ENCODE results near the gene ZDHHC24. TPM values are rescaled to one million over a fixed set of nuclear protein-coding genes. Genes with fewer than 3 reads are reported as not detected.
A peak's percentile ranks its signal among the peaks of the same experiment; 100 is the strongest.

Gene ZDHHC24
- total and polyA plus RNA-seq, 4 donors = 4.1 to 14.7 (median 9.3) TPM

GRCh38 chr11:66478729-66479393 is 67.0 kb downstream of the ZDHHC24 start:
- Histone ChIP-seq H3K4me3 (ENCODE audit: low read length in 2 of 2) (peak overlapping the region; percentile 56 to 76), H3K36me3 (ENCODE audit: control insufficient read depth in 1 of 2, insufficient read depth in 2 of 2, low read length in 1 of 2) (no peaks in the 10 kb centered on the region), H3K27ac (ENCODE audit: low read depth in 1 of 2, low read length in 2 of 2) (peak overlapping the region in 1 of 2 donors; percentile 86), H3K4me1 (ENCODE audit: control insufficient read depth in 1 of 2, insufficient read depth in 2 of 2, low read length in 2 of 2) (no peaks in the 10 kb centered on the region), H3K27me3 (ENCODE audit: control insufficient read depth in 1 of 2, insufficient read depth in 2 of 2, low read length in 1 of 2) (no peaks in the 10 kb centered on the region), H3K9me3 (ENCODE audit: control insufficient read depth, low read length) (no peaks in the 10 kb centered on the region)
- DNase-seq (no peak), ATAC-seq (ENCODE audit: low FRiP score) (no peak)
- intact Hi-C loops (cut with DNase I) = no loop called here
- WGBS, 2 donors = 48% methylated on average over 8 of the region's 8 CpGs

- no peaks in the 10 kb centered on the region for H3K4me1 ChIP-seq (ENCODE audit: control insufficient read depth in 1 of 2, insufficient read depth in 2 of 2, low read length in 2 of 2)
- WGBS, 2 donors = 83 to 85% methylated on average over 11 of the region's 11 CpGs
- no peak overlapping the region for H3K27ac ChIP-seq (ENCODE audit: low read depth in 1 of 2, low read length in 2 of 2)
- H3K4me3 ChIP-seq (ENCODE audit: low read length in 2 of 2) = no peak overlapping the region
- H3K27me3 ChIP-seq (ENCODE audit: control insufficient read depth in 1 of 2, insufficient read depth in 2 of 2, low read length in 1 of 2) = no peaks in the 10 kb centered on the region
- ATAC-seq (ENCODE audit: low FRiP score) (no peak), DNase-seq (peak in 1 of 2 donors; percentile 38)
- intact Hi-C loops (cut with DNase I) = no loop called here
- H3K9me3 ChIP-seq (ENCODE audit: control insufficient read depth, low read length) = no peaks in the 10 kb centered on the region
- H3K36me3 ChIP-seq (ENCODE audit: control insufficient read depth in 1 of 2, insufficient read depth in 2 of 2, low read length in 1 of 2) = no peaks in the 10 kb centered on the region
Observed at GRCh38 chr11:66477263-66478201, 68.3 kb downstream of the ZDHHC24 start.

DNA sequence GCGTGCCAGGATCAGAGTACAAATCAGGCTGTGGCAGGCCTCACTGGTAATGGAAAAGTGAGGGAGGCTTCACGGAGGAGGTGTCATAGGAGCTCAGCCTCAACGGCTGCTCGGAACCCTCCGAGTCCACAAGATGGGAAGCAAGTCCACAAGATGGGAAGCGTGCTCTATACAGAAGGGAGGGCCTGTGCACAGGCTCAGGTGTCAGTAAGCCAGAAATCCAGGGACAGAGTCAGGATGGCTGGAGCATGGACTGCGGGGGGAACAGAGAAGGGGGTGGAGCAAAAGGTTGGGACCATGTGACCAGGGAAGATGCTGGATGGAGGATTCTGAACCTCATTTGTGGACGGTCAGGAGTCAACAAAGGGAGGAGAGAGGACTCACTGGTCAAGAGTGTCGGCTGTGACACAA is 69.0 kb downstream of the ZDHHC24 start:
- 58 to 61% methylated on average over 9 of the region's 9 CpGs for WGBS, 2 donors
- ATAC-seq (ENCODE audit: low FRiP score) (no peak), DNase-seq (no peak)
- no peaks in the 10 kb centered on the region for H3K36me3 ChIP-seq (ENCODE audit: control insufficient read depth in 1 of 2, insufficient read depth in 2 of 2, low read length in 1 of 2)
- H3K4me1 ChIP-seq (ENCODE audit: control insufficient read depth in 1 of 2, insufficient read depth in 2 of 2, low read length in 2 of 2) = no peaks in the 10 kb centered on the region
- no peak overlapping the region for H3K27ac ChIP-seq (ENCODE audit: low read depth in 1 of 2, low read length in 2 of 2)
- H3K4me3 ChIP-seq (ENCODE audit: low read length in 2 of 2) = no peak overlapping the region
- no peaks in the 10 kb centered on the region for H3K9me3 ChIP-seq (ENCODE audit: control insufficient read depth, low read length)
- no peaks in the 10 kb centered on the region for H3K27me3 ChIP-seq (ENCODE audit: control insufficient read depth in 1 of 2, insufficient read depth in 2 of 2, low read length in 1 of 2)
- intact Hi-C loops (cut with DNase I) = no loop called here

- Histone ChIP-seq H3K27ac (ENCODE audit: low read depth in 1 of 2, low read length in 2 of 2) (no peak overlapping the region), H3K27me3 (ENCODE audit: control insufficient read depth in 1 of 2, insufficient read depth in 2 of 2, low read length in 1 of 2) (no peaks in the 10 kb centered on the region), H3K36me3 (ENCODE audit: control insufficient read depth in 1 of 2, insufficient read depth in 2 of 2, low read length in 1 of 2) (no peaks in the 10 kb centered on the region), H3K4me3 (ENCODE audit: low read length in 2 of 2) (no peak overlapping the region), H3K4me1 (ENCODE audit: control insufficient read depth in 1 of 2, insufficient read depth in 2 of 2, low read length in 2 of 2) (no peaks in the 10 kb centered on the region), H3K9me3 (ENCODE audit: control insufficient read depth, low read length) (no peaks in the 10 kb centered on the region)
- intact Hi-C loops (cut with DNase I) = no loop called here
- WGBS, 2 donors = 79% methylated on average over 10 of the region's 10 CpGs
- ATAC-seq (ENCODE audit: low FRiP score) (no peak), DNase-seq (peak in 1 of 2 donors; percentile 44)
Observed at GRCh38 chr11:66476173-66476840, 69.5 kb downstream of the ZDHHC24 start.

- Histone ChIP-seq H3K4me3 (ENCODE audit: low read length in 2 of 2) (no peak overlapping the region), H3K36me3 (ENCODE audit: control insufficient read depth in 1 of 2, insufficient read depth in 2 of 2, low read length in 1 of 2) (no peaks in the 10 kb centered on the region)
Observed at GRCh38 chr11:66475349-66476172, 70.3 kb downstream of the ZDHHC24 start.

DNA sequence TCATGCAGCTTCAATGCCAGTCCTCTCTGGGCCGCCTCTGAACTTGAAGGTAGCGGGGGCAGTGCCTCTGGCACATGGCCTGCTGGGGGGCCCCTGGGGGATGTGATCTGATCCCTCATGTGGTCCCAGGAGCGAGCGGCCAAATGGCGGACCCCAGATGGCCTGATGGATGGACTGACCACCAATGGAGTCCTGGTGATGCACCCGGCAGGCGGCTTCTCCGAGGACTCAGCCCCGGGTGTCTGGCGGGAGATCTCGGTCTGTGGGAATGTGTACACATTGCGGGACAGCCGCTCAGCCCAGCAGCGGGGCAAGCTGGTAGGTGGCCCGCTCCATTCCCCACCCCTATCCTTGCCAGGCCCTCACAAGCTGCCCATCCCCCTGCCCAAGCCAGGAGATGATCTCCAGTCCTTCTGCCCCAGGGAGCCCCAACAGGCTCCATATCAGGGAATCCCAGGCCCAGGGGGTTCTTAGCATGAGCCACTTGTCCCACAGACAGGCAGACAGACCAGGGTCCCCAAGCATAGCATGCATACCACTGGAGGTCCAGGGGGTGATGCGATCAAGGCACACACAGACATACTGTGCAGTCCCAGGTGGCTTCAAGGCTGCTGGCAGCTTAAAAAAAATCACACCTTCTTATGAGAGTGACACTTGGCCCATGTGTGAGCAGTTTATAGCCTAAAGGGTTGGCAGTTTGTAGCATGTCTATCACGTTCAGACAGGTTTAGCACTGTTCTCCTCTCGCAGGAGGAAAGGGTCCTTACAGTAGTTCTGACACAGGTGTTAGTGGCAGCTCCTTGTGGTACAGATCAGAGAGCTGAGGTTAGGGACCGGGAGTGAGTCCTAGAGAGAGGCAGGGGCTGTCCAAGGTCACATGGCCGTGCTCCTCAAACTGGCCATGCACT is 72.0 kb downstream of the ZDHHC24 start:
- no peak for DNase-seq
- H3K27me3 ChIP-seq (ENCODE audit: control insufficient read depth in 1 of 2, insufficient read depth in 2 of 2, low read length in 1 of 2) = no peaks in the 10 kb centered on the region
- no peaks in the 10 kb centered on the region for H3K4me1 ChIP-seq (ENCODE audit: control insufficient read depth in 1 of 2, insufficient read depth in 2 of 2, low read length in 2 of 2)

More at GRCh38 chr11:66475349-66476172, 70.3 kb downstream of the ZDHHC24 start:
- no peak for ATAC-seq (ENCODE audit: low FRiP score)
- Histone ChIP-seq H3K9me3 (ENCODE audit: control insufficient read depth, low read length) (no peaks in the 10 kb centered on the region), H3K27me3 (ENCODE audit: control insufficient read depth in 1 of 2, insufficient read depth in 2 of 2, low read length in 1 of 2) (no peaks in the 10 kb centered on the region), H3K4me1 (ENCODE audit: control insufficient read depth in 1 of 2, insufficient read depth in 2 of 2, low read length in 2 of 2) (no peaks in the 10 kb centered on the region), H3K27ac (ENCODE audit: low read depth in 1 of 2, low read length in 2 of 2) (no peak overlapping the region)
- peak in 1 of 2 donors; percentile 36 for DNase-seq
- intact Hi-C loops (cut with DNase I) = no loop called here
- 91 to 92% methylated on average over 42 to 44 of the region's 44 CpGs for whole genome bisulfite sequencing, 2 donors

GRCh38 chr11:66473167-66473566 is 72.7 kb downstream of the ZDHHC24 start:
- no peaks in the 10 kb centered on the region for H3K9me3 ChIP-seq (ENCODE audit: control insufficient read depth, low read length)
- H3K4me3 ChIP-seq (ENCODE audit: low read length in 2 of 2) = no peak overlapping the region
- intact Hi-C loops (cut with DNase I) = no loop called here
- ATAC-seq (ENCODE audit: low FRiP score) (no peak), DNase-seq (no peak)
- H3K27me3 ChIP-seq (ENCODE audit: control insufficient read depth in 1 of 2, insufficient read depth in 2 of 2, low read length in 1 of 2) = no peaks in the 10 kb centered on the region
- H3K4me1 ChIP-seq (ENCODE audit: control insufficient read depth in 1 of 2, insufficient read depth in 2 of 2, low read length in 2 of 2) = no peaks in the 10 kb centered on the region
- WGBS, 2 donors = 88 to 91% methylated on average over 11 of the region's 11 CpGs
- H3K36me3 ChIP-seq (ENCODE audit: control insufficient read depth in 1 of 2, insufficient read depth in 2 of 2, low read length in 1 of 2) = no peaks in the 10 kb centered on the region
- no peak overlapping the region for H3K27ac ChIP-seq (ENCODE audit: low read depth in 1 of 2, low read length in 2 of 2)

More for the DNA sequence above, 72.0 kb downstream of the ZDHHC24 start:
- 84 to 89% methylated on average over 20 of the region's 20 CpGs for WGBS, 2 donors
- H3K4me3 ChIP-seq (ENCODE audit: low read length in 2 of 2) = no peak overlapping the region
- H3K9me3 ChIP-seq (ENCODE audit: control insufficient read depth, low read length) = no peaks in the 10 kb centered on the region
- intact Hi-C loops (cut with DNase I) = no loop called here
- H3K27ac ChIP-seq (ENCODE audit: low read depth in 1 of 2, low read length in 2 of 2) = no peak overlapping the region
- H3K36me3 ChIP-seq (ENCODE audit: control insufficient read depth in 1 of 2, insufficient read depth in 2 of 2, low read length in 1 of 2) = no peaks in the 10 kb centered on the region
- ATAC-seq (ENCODE audit: low FRiP score) = no peak

All from aorta (tissue), 5 donors.